ENCODE data around the gene LRRC53. TPM values are rescaled to one million over a fixed set of nuclear protein-coding genes. Genes with fewer than 3 reads are reported as not detected.

The LRRC53 gene
- total RNA-seq, 2 experiments from 2014 or later = not detected

DNA sequence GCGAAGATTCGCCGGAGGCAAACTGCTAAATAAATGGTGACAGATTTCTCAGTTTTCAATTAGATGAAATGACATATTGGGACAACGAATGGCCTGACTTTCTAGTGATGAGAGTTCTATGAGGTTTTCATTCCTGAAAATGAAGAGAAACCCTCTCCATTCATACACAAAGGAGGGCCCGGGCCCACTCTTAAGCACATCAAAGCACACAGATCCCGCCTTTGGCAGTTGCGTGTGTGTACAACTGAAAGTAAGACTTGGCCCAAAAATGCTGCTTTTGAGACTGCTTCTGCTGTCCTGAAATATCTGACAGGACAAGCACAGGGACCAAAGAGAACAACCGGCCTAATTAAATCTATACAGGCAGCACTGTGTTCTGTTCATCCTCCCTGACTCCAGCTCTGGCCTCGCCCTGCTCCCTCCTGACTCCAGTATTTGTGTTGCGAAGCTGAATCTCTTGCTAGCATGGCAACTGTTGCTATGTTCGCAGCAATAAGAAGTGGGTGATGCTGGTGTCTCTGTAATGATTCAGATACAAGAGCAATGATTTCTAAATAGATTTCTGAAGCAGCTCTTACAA lies 7.4 kb downstream of the LRRC53 start:
- H3K4me3 Mint-ChIP-seq = no peak overlapping the region
- H3K36me3 Mint-ChIP-seq (ENCODE audit: low read depth) = no peaks in the 10 kb centered on the region
- H3K9me3 Mint-ChIP-seq = no peaks in the 10 kb centered on the region
- intact Hi-C loops (cut with micrococcal nuclease) = no loop called here
- H3K27me3 Mint-ChIP-seq = no peaks in the 10 kb centered on the region
- POLR2A ChIA-PET = no interaction called here
- ATAC-seq (no peak), DNase-seq (no peak)
- CTCF ChIA-PET = interaction anchor here (1.8 kb wide), 1 partner anchor 185 kb away, joined by 7 read pairs; no protein-coding TSS in a partner anchor
- TF ChIP-seq, protein P1, sequence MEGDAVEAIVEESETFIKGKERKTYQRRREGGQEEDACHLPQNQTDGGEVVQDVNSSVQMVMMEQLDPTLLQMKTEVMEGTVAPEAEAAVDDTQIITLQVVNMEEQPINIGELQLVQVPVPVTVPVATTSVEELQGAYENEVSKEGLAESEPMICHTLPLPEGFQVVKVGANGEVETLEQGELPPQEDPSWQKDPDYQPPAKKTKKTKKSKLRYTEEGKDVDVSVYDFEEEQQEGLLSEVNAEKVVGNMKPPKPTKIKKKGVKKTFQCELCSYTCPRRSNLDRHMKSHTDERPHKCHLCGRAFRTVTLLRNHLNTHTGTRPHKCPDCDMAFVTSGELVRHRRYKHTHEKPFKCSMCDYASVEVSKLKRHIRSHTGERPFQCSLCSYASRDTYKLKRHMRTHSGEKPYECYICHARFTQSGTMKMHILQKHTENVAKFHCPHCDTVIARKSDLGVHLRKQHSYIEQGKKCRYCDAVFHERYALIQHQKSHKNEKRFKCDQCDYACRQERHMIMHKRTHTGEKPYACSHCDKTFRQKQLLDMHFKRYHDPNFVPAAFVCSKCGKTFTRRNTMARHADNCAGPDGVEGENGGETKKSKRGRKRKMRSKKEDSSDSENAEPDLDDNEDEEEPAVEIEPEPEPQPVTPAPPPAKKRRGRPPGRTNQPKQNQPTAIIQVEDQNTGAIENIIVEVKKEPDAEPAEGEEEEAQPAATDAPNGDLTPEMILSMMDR (IDR thresholded peaks at IDR 0.05) = no peak
- H3K27ac Mint-ChIP-seq = no peak overlapping the region
- H3K4me1 Mint-ChIP-seq (ENCODE audit: low read depth) = no peaks in the 10 kb centered on the region

DNA sequence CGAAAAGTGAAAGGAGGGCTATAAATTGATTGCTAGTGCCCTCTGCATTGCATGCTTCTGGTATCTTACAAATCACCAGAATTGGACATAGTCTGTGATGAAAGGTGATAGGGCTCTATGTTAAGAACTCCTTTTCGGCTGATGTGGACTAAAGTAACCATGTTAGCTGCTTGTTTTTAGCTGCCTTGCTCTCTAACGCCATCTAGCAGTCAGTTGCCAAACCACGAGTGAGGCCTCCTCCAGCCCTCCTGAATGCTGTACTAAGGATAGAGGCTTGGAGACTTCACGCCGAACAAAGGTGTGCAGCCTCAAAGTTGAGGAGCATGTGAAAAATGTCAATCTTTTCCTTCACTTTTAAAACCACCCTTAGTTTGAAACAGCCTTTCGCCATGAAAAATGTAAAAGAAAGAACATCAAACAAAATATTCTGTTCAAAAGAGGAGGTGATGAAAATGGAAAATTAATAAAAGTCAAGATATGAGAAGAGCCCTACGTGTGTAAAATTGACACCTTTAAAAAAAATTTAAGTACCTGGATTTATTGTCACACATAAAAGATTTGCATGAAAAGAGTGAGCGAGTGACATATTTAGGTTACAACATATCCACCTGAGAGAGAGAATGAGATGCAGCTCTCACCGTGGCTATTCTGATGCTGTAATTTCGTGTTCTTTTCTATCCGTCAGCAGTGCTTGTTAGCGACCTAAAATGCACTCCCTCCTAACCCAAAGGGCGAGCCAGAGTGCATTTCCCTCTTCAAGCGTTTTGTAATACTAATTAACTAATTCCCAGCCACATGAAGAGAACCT lies 8.1 kb downstream of the LRRC53 start:
- Mint-ChIP-seq H3K27ac (no peak overlapping the region), H3K9me3 (no peaks in the 10 kb centered on the region), H3K27me3 (no peaks in the 10 kb centered on the region), H3K4me3 (no peak overlapping the region), H3K4me1 (ENCODE audit: low read depth) (no peaks in the 10 kb centered on the region), H3K36me3 (ENCODE audit: low read depth) (no peaks in the 10 kb centered on the region)
- DNase-seq = peak; percentile 58
- TF ChIP-seq, protein P1 (IDR thresholded peaks at IDR 0.05) = peak; percentile 58
- ChIA-PET POLR2A (no interaction called here), CTCF (interaction anchor here (1.0 to 1.8 kb wide), 8 partner anchors 7 to 426 kb away, joined by 3 to 8 read pairs (median 4); no protein-coding TSS in a partner anchor)
- intact Hi-C loops (cut with micrococcal nuclease) = no loop called here
- ATAC-seq = peak; percentile 71

DNA sequence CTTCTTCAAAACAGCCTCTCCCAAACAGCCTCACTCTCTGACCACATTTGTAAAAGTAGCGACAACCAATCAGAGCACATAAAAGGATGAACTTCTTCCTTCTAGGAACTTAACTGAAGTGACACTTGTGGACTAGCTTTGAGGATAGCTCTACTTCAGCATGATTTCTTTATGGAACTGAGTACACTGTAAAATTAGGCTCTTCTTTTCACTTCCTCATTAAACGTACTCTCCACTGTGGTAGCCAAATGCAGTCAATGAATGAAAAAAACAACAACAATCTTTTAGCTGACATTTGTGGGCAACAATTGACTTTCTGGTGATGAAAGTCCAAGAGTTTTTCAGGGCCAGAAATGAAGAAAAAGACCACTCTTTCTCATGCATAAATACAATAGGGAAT lies 9.6 kb downstream of the LRRC53 start:
- Mint-ChIP-seq H3K4me1 (ENCODE audit: low read depth) (no peaks in the 10 kb centered on the region), H3K27ac (no peak overlapping the region), H3K4me3 (no peak overlapping the region), H3K9me3 (no peaks in the 10 kb centered on the region), H3K36me3 (ENCODE audit: low read depth) (no peaks in the 10 kb centered on the region), H3K27me3 (no peaks in the 10 kb centered on the region)
- intact Hi-C loops (cut with micrococcal nuclease) = no loop called here
- TF ChIP-seq, protein P1 (IDR thresholded peaks at IDR 0.05) = no peak
- DNase-seq (no peak), ATAC-seq (no peak)
- POLR2A ChIA-PET = no interaction called here
- CTCF ChIA-PET = interaction anchor here (1.3 to 1.8 kb wide), 5 partner anchors 9 to 187 kb away, joined by 3 to 8 read pairs (median 4); no protein-coding TSS in a partner anchor

DNA sequence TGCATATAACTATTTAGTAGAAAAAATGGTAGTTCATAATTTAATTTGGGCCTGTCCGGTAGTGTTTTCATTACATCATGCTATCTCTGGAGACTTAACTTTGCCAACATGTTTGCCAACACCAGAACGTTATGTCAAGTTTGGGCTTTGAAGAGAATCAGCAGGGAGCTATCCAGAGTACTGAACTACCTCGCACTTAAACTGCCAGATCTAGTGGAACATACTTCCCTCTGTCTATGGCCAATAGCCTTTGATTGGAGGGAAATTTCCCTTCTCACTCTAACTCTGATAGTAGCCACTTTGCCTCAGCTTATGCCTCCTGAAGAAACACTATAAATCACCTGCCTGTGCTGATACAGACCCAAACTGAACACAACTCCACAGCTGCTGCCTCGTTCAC lies 10.0 kb downstream of the LRRC53 start:
- Mint-ChIP-seq H3K27ac (no peak overlapping the region), H3K27me3 (no peaks in the 10 kb centered on the region), H3K4me3 (no peak overlapping the region), H3K9me3 (no peaks in the 10 kb centered on the region), H3K4me1 (ENCODE audit: low read depth) (no peaks in the 10 kb centered on the region), H3K36me3 (ENCODE audit: low read depth) (no peaks in the 10 kb centered on the region)
- intact Hi-C loops (cut with micrococcal nuclease) = no loop called here
- POLR2A ChIA-PET = no interaction called here
- ATAC-seq = no peak
- TF ChIP-seq, protein P1 (IDR thresholded peaks at IDR 0.05) = no peak
- DNase-seq = no peak
- CTCF ChIA-PET = interaction anchor here (1.5 to 1.8 kb wide), 3 partner anchors 9 to 187 kb away, joined by 3 to 7 read pairs (median 4); no protein-coding TSS in a partner anchor

DNA sequence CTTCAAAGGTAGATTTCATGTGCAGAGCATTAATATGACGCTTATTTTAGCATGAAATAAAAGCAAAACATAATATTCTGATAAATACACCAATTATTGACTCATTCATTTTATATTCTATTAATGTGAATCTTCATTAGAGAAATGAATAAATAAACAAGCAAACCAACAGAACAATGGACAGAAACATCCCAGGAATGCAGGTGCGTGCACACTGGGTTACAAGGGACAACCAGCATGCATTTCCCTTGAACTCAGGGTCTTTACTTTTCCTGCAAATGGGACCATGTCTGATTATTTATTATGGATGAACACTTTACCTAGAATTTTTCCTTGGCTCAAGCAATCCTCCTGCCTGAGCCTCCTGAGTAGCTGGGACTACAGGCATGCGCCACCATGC lies 13.5 kb downstream of the LRRC53 start:
- Mint-ChIP-seq H3K27ac (no peak overlapping the region), H3K4me1 (ENCODE audit: low read depth) (no peaks in the 10 kb centered on the region), H3K4me3 (no peak overlapping the region), H3K9me3 (no peaks in the 10 kb centered on the region), H3K36me3 (ENCODE audit: low read depth) (no peaks in the 10 kb centered on the region), H3K27me3 (no peaks in the 10 kb centered on the region)
- ATAC-seq = no peak
- intact Hi-C loops (cut with micrococcal nuclease) = no loop called here
- POLR2A ChIA-PET = no interaction called here
- TF ChIP-seq, protein P1 (IDR thresholded peaks at IDR 0.05) = no peak
- DNase-seq = no peak
- CTCF ChIA-PET = no interaction called here

Data from activated CD8-positive, alpha-beta T cell treated with anti-CD3 and anti-CD28 coated beads for 36 hours (primary cell).